ENCODE measurements around the gene LDB2.

Gene LDB2

DNA sequence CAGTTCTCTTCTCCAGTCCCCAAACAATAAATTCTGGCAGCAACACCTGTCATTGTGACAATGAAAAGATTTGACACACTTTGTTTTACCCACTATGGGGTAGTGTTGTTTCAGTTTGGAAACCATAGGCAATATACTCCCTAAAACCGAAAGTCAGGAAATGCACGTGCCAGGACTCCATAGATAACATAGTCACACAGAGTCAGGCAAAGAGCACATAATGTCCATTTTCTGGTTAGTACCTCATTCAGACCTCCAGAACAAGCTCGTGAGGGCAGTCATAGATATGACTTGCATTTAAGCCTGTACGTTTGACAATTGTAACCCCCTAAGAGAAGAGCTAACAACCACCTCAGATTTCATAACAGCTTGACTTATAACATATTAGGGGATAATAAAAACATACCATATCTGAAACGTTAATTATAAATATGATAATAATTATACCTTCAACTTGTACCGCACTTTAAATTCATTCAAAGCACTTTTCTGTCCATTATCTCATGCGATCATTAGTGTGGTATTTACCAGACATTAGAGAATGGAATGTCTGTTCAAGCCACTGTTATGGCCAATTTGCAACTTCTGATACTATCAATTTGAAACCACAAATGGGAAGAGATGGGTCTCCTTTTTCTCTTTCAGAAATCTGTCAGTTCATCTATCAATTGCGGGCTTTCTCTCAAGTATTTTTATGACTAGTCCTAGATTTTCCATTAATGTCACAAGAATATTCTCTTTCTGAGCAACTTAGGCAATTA is 147.4 kb downstream of the LDB2 start:
- DNase-seq = no peak

DNA sequence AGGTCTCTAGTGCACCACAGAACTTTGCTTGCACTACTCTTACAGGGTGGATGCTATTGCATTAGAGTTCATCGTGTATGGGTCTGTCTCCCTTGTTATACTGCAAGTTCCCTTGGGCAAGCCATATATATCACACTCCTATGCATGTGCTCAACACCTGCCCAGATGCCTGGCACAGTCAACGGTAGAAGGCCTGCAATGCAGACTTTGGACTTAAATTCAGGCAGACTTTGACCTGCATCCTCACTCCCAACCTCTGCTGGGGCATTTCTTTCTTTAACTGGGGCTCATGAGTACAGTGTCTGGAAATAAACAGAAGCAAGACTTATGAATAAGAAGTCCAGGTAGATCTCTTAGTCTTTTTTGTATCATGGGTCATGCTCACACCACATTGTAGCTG is 148.2 kb downstream of the LDB2 start:
- no peak for DNase-seq

- DNase-seq = no peak
These were observed 152.6 kb downstream of the LDB2 start for GRCh38 chr4:16745887-16746286.

- DNase-seq = no peak
These were observed 153.3 kb downstream of the LDB2 start for GRCh38 chr4:16745009-16745635.

GRCh38 chr4:16741287-16741686 is 157.2 kb downstream of the LDB2 start:
- DNase-seq = no peak

GRCh38 chr4:16739997-16740624 is 158.3 kb downstream of the LDB2 start:
- DNase-seq = no peak

GRCh38 chr4:16738558-16738957 is 159.9 kb downstream of the LDB2 start:
- DNase-seq = no peak

- no peak for DNase-seq
These were observed 164.9 kb downstream of the LDB2 start for GRCh38 chr4:16733509-16733908.

DNA sequence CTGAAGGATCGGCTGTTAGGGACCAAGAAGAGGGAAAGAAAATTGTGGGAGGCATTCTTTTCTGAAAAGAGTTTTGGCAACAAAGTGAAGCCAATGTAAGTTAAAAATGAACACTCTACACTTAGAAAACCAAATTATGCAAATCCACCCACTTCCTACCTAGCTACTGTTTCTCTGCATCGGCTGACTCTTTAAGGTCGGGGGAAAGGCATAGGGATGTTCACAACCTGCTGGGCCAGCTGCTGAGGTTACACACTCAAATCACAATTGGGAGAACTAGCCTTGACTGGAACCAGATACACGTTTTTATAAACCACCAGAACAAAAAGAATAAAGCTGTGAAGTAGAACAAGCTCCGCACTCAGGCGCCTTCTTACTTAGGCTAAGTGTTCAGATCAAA is 165.7 kb downstream of the LDB2 start:
- no peak for DNase-seq

- no peak for DNase-seq
These were observed 166.6 kb downstream of the LDB2 start for GRCh38 chr4:16731776-16732380.

DNA sequence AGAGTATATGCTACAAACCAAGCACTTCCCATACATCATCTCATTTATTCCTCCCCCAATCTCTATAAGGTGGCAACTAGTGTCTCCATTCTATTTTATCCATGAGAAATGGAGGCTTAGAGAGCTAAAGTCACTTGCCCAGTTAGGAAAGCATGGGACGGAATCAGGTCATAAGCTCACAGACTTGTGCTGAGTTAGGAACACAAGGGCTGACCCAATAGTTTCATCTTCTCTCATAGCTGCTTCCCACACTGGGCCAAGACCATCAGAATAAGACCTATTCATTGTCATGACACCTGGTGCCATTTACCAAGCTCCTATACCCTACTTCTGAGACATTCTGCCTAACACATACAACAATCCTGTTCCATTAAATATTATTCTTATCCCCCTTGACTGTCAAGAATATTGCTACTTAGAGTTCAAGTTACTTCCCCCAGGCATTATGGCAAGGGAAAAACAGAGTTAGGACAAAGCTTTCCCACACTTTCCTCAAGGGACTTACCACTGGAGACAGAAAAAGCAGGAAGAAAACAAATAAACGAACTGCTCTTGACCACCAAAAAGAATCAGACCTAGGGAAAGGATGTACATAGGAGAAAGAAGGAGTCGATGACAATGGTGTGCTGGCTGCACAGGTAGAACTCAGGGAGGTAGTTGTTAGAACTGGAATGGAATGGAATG is 167.8 kb downstream of the LDB2 start:
- no peak for DNase-seq

GRCh38 chr4:16729336-16729735 is 169.1 kb downstream of the LDB2 start:
- DNase-seq = no peak

DNA sequence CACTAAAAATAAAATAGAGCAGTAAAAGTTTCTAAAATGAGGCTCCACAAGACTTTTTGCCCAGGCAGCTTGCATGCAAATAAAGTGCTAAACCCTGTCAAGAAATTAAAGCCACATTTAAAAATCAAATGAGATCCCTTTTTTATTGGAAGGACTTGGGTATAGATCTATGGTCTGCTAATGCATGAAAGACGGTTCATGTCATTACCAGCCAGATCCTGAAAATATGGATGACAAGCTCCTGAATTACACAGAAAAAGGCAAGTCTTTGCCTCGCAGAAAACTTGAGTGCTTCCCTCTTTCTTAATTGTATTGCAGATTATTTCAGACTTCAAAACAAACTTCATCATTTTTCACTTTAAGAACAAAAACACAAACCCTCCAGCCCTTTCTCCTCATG is 169.6 kb downstream of the LDB2 start:
- DNase-seq = no peak

DNA sequence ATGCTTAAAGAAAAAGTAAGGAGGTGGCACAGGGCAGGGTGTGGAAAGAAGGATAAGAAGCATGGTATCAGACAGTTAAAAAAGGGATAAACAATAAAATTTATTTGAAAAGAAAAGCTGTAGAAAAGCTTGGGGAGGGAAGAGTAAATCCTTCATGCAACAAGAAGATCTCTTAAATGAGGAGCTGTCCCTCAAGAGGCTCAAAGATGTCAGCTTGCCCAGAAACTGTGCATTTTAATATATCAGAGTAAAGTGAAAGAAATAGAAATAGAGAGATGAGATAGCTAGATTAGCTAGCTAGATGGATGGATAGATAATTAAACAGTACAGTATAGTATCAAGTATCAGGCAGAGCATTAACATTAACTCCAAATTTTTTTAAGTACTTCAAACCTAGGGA is 170.3 kb downstream of the LDB2 start:
- DNase-seq = no peak

DNA sequence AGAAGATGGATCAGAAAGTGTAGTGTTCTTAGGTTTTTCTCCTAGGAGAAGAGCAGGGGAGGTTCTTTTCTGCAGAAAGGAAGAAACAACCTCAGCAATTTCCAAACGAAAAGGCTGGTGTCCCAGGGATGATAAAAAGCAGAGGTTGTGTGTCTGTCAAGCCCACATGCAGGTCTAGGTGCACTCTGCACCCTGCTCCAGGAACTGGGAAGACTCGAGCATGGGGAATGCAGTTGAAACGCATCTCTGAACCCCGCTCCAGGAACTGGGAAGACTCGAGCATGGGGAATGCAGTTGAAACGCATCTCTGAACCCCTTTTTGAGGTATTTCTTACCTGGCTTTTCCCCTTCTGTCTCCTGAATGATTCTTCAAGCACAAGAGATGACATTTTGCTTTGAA is 171.2 kb downstream of the LDB2 start:
- DNase-seq = no peak

GRCh38 chr4:16726368-16727050 is 171.9 kb downstream of the LDB2 start:
- DNase-seq = no peak

- DNase-seq = no peak
These were observed 173.2 kb downstream of the LDB2 start for GRCh38 chr4:16725252-16725651.

DNA sequence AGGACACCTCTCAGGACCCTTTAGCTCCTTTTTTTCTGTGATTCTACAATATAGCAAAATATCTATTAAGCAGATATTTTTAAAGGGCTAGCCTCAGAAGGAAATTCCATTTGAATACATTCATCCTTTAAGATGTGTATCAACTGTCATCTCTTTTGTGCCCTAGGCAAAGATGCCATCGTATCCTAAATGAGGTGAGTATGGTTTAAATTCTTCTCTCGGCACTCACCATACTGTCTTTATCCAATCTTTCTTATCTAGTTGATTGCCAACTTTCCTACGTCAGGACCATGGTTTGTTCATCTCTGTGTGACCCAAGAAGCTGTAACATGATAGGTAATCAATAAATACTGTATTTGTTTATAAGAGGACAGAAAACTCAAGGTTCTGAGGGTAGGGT is 176.0 kb downstream of the LDB2 start:
- DNase-seq = no peak

DNA sequence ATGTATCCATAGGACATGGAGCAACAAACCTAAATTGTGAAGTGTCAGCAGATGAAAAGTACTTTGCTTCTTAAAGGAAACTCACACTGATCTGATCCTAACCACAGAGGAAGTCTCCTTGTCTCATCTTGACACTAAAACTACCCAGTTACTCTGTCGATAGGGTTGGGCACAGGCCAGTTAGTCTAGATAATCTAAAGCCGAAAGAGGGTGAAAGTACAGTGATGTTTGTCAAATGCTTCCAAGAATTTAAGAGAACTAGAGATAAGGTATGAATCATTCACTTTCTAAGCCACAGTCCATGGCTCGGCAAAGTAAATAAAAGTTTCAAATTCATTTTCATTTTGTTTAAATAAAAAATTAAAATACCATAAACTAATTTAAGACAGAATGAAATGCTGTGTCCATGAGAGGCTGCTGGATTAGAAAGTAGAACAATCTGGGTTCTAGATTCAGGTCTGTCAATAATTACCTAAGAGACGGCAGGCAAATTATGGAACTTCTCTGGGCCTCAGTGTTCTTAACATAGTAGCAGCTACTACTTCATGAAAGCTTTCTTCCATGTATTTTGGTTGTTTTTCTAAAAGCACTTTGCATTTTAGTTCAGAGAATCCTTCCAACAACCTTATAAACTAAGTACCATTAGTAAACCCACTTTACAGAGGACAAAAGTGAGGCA is 176.7 kb downstream of the LDB2 start:
- DNase-seq = no peak

DNA sequence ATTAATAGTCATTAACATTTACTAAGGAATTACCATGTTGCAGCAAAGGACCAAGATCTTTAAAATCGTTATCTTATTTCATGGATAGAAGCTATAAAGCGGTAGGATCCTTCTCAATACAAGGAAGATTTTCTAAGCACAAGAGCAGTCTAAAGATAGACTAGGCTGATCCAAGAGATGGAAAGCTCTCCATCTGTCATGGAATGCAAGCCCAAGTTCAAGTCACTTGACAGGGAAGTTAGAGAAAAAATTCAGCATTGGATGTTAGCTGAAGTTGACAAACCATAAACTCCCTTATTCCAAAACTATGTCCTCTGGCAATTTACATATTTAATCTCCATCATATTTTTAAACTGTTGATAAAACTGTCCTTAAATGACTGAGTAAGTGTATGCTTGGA is 177.7 kb downstream of the LDB2 start:
- DNase-seq = no peak

DNA sequence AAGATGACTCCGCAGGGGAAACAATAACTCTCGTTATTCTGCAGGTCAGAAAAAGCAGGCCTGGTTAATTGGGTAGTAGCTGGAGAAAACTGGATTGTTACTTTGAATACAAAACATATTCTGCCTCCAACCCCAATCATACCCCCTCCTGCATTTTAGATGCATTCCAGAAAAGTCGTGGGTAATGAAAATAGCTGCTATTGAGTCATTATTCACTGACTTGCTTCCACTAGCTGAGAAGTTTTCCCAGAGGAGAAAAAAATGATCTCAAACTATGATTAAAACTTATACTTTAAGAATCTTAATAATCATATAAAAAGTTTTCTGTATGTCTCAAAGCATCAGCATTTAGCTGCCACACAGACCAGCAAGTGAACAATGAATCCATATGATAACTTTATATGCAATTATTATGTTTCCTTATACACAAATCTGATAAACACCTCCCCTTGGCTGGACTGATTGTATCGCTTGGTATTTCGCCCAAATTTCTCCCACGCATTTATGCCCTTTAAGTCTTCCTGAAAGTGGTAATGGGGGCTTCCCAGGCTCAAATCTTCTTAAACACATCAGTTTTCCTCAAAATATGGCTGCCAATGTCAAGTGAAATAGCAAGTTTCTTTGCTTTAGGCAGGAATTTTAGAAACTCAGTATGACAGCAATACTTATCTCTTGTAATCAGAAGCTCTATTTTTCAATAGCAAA is 181.0 kb downstream of the LDB2 start:
- DNase-seq = no peak
